ENCODE results near the gene VARS2.
"Not testable (repeated sequence)": the region's sequence is repeated elsewhere in the genome, so short reads cannot be mapped to it uniquely, and the experiment has no call there.

Gene VARS2

DNA sequence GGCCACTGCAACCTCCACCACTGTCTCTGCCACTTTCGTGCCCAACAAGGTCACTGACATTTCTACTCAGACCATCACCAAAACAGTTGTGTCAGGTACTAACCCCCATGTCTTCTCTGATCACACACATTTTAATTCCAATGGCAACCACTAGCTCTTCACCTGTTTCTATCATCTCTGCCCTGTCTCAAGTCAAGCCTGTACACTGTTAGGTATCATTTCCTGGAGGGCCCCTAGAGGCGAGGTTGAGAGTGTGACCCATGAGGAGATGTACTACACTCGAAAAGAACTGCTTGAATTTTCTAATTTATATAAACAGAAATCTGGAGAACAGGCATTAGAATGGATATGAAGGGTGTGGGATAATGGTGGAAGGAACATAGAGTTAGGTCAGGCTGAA lies 52.1 kb downstream of the VARS2 start:
- DNase-seq, result no peak

- not testable (repeated sequence) for DNase-seq
These were observed 55.1 kb downstream of the VARS2 start for GRCh38 chr6:30969171-30969570.

DNA sequence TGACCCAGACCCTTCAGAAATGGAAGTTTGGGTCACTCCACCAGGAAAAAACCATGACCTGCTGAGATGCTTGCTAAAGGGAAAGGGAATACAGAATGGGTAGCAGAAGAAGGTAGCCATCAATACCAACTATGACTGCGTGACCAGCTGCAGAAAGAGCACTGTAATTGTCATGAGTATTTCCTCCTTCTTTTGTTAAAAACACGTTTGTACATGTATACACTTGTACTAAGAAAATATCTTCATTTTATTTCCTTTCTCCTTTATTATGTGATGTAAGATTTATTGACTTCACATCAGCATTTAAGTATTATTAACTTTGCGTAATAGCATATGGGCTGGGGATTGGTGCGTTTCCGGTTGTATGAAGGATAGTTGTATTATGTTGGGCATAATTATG lies 56.9 kb downstream of the VARS2 start:
- DNase-seq, result no peak

- no peak for DNase-seq
These were observed 58.8 kb downstream of the VARS2 start for GRCh38 chr6:30972816-30973215.

- DNase-seq, result no peak
These were observed 60.6 kb downstream of the VARS2 start for GRCh38 chr6:30974490-30975252.

All from stimulated activated CD4-positive, alpha-beta T cell treated with anti-CD3 and anti-CD28 coated beads, Interleukin-4, amount 100 ng/mL, for 24 hours (primary cell).